ENCODE measurements around the gene TEN1. TPM values are rescaled to one million over a fixed set of nuclear protein-coding genes. Genes with fewer than 3 reads are reported as not detected.
"Not testable (repeated sequence)": the region's sequence is repeated elsewhere in the genome, so short reads cannot be mapped to it uniquely, and the experiment has no call there.

The TEN1 gene
- total RNA-seq, 1 donor from 2014 or later = 5.9 TPM

GRCh38 chr17:76038050-76038449 lies 59.0 kb downstream of the TEN1 start:
- no peak overlapping the region for H3K27ac Mint-ChIP-seq
- Histone ChIP-seq H3K9me3 (ENCODE audit: low read depth) (no peaks in the 10 kb centered on the region), H3K4me1 (peaks cover 18% of the 10 kb centered on the region), H4K20me1 (ENCODE audit: low read depth) (no peaks in the 10 kb centered on the region), H3K9ac (no peak overlapping the region), H2AFZ (replicated peaks) (no peak overlapping the region), H3K4me3 (no peak overlapping the region), H3K4me2 (no peak overlapping the region), H3K79me2 (ENCODE audit: low read depth) (no peaks in the 10 kb centered on the region), H3K27ac (peak overlapping the region; percentile 71), H3F3A (ENCODE audit: low read depth) (peaks cover 34% of the 10 kb centered on the region), H3K27me3 (no peaks in the 10 kb centered on the region), H3K36me3 (no peaks in the 10 kb centered on the region)
- H3K27me3 Mint-ChIP-seq (ENCODE audit: insufficient read depth, low read depth) = peaks cover 3% of the 10 kb centered on the region
- no peak for DNase-seq (ENCODE audit: low spot score)
- no peak overlapping the region for H3K4me3 Mint-ChIP-seq
- TF ChIP-seq EZH2phosphoT487 (IDR thresholded peaks at IDR 0.05) (no peak), CTCF (IDR thresholded peaks at IDR 0.05) (no peak), EZH2 (IDR thresholded peaks at IDR 0.05) (no peak)
- H3K36me3 Mint-ChIP-seq = peaks cover 32% of the 10 kb centered on the region
- H3K9me3 Mint-ChIP-seq = no peaks in the 10 kb centered on the region
- H3K4me1 Mint-ChIP-seq = peaks cover 11% of the 10 kb centered on the region

DNA sequence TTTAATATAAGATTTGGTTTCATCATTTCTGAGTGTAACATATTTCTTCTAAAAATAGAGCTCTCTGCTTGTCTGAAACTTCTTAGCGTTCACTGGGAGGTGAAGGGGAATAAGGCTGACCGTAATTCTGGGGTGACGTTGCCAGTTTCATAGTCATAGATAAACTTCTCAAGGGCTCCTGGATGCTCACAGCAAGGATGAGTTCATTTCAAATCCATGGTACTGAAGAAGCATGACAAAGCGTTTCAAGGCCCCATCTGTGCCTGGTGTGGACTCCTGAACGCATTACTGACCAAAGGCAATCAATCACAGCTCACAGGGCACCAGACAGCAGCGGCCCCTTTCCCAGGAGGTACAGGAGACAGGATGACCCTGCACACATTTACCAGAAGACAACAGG lies 60.1 kb downstream of the TEN1 start:
- Mint-ChIP-seq H3K9me3 (no peaks in the 10 kb centered on the region), H3K4me3 (no peak overlapping the region), H3K27me3 (ENCODE audit: insufficient read depth, low read depth) (no peaks in the 10 kb centered on the region), H3K36me3 (peaks cover 41% of the 10 kb centered on the region), H3K4me1 (peaks cover 9% of the 10 kb centered on the region), H3K27ac (no peak overlapping the region)
- peaks cover 18% of the 10 kb centered on the region for H3K4me1 ChIP-seq
- H3K9me3 ChIP-seq (ENCODE audit: low read depth) = no peaks in the 10 kb centered on the region
- peaks cover 34% of the 10 kb centered on the region for H3F3A ChIP-seq (ENCODE audit: low read depth)
- no peaks in the 10 kb centered on the region for H4K20me1 ChIP-seq (ENCODE audit: low read depth)
- H3K9ac ChIP-seq = no peak overlapping the region
- DNase-seq (ENCODE audit: low spot score) = no peak
- H3K27ac ChIP-seq = no peak overlapping the region
- no peaks in the 10 kb centered on the region for H3K27me3 ChIP-seq
- no peak overlapping the region for H2AFZ ChIP-seq (replicated peaks)
- no peak for TF ChIP-seq CTCF (IDR thresholded peaks at IDR 0.05)
- no peaks in the 10 kb centered on the region for H3K79me2 ChIP-seq (ENCODE audit: low read depth)
- H3K36me3 ChIP-seq = no peaks in the 10 kb centered on the region
- H3K4me3 ChIP-seq = no peak overlapping the region
- H3K4me2 ChIP-seq = no peak overlapping the region

DNA sequence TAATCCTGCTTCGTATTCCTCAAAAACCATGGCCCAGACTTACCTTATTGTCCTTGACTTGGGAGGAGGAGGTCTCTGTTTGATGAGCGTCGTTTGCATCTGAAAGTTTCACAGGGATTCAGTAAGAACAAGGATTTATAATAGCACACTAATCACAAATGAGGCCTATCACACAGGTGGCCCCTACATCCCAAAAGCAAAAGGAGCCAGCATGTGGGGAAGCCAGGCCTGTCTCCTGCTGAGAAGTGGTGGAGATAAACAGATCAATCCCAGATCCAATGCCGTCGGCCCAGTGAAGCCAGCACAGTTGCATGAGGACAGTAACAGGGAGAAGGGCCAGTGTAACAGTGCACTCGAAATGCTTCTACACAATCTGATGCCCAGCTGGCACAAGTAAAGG lies 61.3 kb downstream of the TEN1 start:
- Mint-ChIP-seq H3K27ac (no peak overlapping the region), H3K27me3 (ENCODE audit: insufficient read depth, low read depth) (no peaks in the 10 kb centered on the region), H3K4me3 (no peak overlapping the region), H3K4me1 (peaks cover 7% of the 10 kb centered on the region), H3K36me3 (peaks cover 49% of the 10 kb centered on the region), H3K9me3 (no peaks in the 10 kb centered on the region)
- no peaks in the 10 kb centered on the region for H3K79me2 ChIP-seq (ENCODE audit: low read depth)
- no peak overlapping the region for H3K4me2 ChIP-seq
- peaks cover 34% of the 10 kb centered on the region for H3F3A ChIP-seq (ENCODE audit: low read depth)
- H3K27me3 ChIP-seq = no peaks in the 10 kb centered on the region
- H3K27ac ChIP-seq = no peak overlapping the region
- H2AFZ ChIP-seq (replicated peaks) = no peak overlapping the region
- H3K9ac ChIP-seq = no peak overlapping the region
- no peaks in the 10 kb centered on the region for H3K9me3 ChIP-seq (ENCODE audit: low read depth)
- no peak overlapping the region for H3K4me3 ChIP-seq
- H4K20me1 ChIP-seq (ENCODE audit: low read depth) = no peaks in the 10 kb centered on the region
- H3K36me3 ChIP-seq = no peaks in the 10 kb centered on the region
- no peak for DNase-seq (ENCODE audit: low spot score)
- peaks cover 18% of the 10 kb centered on the region for H3K4me1 ChIP-seq
- TF ChIP-seq CTCF (IDR thresholded peaks at IDR 0.05) = no peak
- no peak for TF ChIP-seq EZH2phosphoT487 (IDR thresholded peaks at IDR 0.05)
- no peak for TF ChIP-seq EZH2 (IDR thresholded peaks at IDR 0.05)

GRCh38 chr17:76042868-76043267 lies 63.8 kb downstream of the TEN1 start:
- not testable (repeated sequence) for H3K9ac ChIP-seq; H3K4me3 Mint-ChIP-seq; H3K9me3 ChIP-seq (ENCODE audit: low read depth); H3K4me1 Mint-ChIP-seq; H3K4me3 ChIP-seq; H3K79me2 ChIP-seq (ENCODE audit: low read depth); H3K36me3 ChIP-seq; H3K9me3 Mint-ChIP-seq; H3K27me3 Mint-ChIP-seq (ENCODE audit: insufficient read depth, low read depth); H3K27me3 ChIP-seq; H3K27ac ChIP-seq; H4K20me1 ChIP-seq (ENCODE audit: low read depth); DNase-seq (ENCODE audit: low spot score); H3K27ac Mint-ChIP-seq; H3K4me1 ChIP-seq; H3K4me2 ChIP-seq; H2AFZ ChIP-seq (replicated peaks)
- H3K36me3 Mint-ChIP-seq = peaks cover 61% of the 10 kb centered on the region
- H3F3A ChIP-seq (ENCODE audit: low read depth) = peaks cover 18% of the 10 kb centered on the region

DNA sequence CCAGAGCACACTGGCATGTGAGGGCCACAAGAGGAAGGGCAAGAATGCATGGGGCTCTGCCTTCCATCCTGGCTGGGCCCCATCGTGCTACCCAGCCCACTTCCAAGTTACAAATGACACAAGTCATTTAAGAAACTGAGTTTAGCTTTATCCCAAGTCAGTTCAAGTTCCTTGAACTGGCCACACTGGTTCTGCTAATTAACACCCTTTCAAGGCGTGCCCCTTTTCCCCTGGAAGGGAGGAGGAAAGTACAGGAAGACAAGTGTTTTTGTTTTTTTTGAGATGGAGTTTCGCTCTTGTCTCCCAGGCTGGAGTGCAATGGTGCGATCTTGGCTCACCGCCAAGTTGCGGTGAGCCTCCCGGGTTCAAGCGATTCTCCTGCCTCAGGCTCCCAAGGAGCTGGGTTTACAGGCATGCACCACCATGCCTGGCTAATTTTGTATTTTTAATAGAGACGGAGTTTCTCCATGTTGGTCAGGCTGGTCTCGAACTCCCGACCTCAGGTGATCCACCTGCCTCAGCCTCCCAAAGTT lies 65.5 kb downstream of the TEN1 start:
- not testable (repeated sequence) for H3K27ac Mint-ChIP-seq; H3K9me3 Mint-ChIP-seq; H2AFZ ChIP-seq (replicated peaks); H3K27ac ChIP-seq; H3K27me3 Mint-ChIP-seq (ENCODE audit: insufficient read depth, low read depth); H3K27me3 ChIP-seq; H3K9me3 ChIP-seq (ENCODE audit: low read depth); H3K36me3 ChIP-seq; H3K79me2 ChIP-seq (ENCODE audit: low read depth); DNase-seq (ENCODE audit: low spot score); H3K4me1 Mint-ChIP-seq; H3K4me1 ChIP-seq; H3K4me3 ChIP-seq; H3K9ac ChIP-seq; H3K4me3 Mint-ChIP-seq; H4K20me1 ChIP-seq (ENCODE audit: low read depth); H3K4me2 ChIP-seq
- H3F3A ChIP-seq (ENCODE audit: low read depth) = peaks cover 11% of the 10 kb centered on the region
- peaks cover 58% of the 10 kb centered on the region for H3K36me3 Mint-ChIP-seq

Data from neural progenitor cell (in vitro differentiated cells).